ENCODE results near the gene XAGE5.
"Not testable (repeated sequence)": the region's sequence is repeated elsewhere in the genome, so short reads cannot be mapped to it uniquely, and the experiment has no call there.

The XAGE5 gene, protein sequence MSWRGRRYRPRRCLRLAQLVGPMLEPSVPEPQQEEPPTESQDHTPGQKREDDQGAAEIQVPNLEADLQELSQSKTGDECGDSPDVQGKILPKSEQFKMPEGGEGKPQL

DNA sequence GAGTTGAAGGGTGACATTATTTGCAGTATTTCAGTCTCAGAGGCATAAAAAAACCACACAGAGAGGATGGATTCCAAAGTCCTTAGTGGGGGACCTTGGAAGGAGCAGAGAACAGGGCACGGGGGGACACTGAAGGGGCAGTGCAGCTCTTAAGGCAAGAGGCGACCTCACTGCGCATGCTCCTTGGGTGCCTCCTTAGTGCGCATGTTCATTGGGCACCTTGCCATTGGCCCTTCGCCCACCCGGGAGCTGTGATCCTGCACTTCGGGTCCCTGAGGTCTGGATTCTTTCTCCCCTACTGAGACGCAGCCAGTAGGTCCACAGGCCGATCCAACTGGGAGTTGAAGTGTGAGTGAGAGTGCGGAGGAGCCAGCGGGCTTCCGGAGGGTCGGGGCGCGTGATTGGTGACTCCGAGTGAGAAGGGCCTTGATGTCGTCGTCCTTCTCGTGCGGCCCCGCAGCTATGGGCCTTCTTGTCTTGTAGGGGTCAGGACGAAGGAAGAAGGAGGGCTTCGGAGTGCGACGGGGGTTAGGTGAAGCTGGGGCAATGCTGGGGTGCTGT is at the start of gene XAGE5:
Gene XAGE5, plus strand, starts transcription at position 223 of the 561 bp plus-strand sequence. CDS start 1,280 bp downstream, outside the sequence.
- DNase-seq (ENCODE audit: low read depth in 3 of 3) = no peak

DNA sequence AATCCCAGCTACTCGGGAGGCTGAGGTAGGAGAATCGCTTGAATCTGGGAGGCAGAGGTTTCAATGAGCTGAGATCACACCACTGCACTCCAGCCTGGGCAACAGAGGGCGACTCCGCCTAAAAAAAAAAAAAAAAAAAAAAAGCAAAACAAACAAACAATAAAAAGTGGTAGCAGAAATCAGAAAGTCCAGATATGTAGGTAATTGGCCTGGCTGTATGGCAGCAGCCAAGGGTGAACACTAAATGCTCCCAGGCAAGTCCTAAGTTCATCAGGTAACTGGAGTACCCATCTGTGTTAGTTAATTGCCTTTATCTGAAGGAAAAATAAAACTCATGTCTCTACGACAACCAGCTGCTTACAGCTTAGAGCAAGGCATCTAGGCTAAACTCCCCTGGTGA is 45.1 kb upstream of the XAGE5 start:
- DNase-seq (ENCODE audit: low read depth in 3 of 3) = not testable (repeated sequence)

DNA sequence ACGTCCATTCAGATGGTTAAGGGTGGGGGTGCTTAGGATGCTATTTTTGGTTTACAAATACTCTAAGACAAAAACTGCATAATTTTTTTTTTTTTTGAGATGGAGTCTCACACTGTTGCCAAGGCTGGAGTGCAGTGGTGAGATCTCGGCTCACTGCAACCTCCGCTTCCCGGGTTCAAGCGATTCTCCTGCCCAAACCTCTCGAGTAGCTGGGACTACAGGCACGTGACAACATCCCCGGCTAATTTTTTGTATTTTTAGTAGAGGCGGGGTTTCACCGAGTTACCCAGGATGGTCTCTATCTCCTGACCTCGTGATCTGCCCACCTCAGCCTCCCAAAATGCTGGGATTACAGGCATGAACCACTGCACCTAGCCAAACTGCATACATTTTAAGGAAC is 37.6 kb upstream of the XAGE5 start:
- not testable (repeated sequence) for DNase-seq (ENCODE audit: low read depth in 3 of 3)

DNA sequence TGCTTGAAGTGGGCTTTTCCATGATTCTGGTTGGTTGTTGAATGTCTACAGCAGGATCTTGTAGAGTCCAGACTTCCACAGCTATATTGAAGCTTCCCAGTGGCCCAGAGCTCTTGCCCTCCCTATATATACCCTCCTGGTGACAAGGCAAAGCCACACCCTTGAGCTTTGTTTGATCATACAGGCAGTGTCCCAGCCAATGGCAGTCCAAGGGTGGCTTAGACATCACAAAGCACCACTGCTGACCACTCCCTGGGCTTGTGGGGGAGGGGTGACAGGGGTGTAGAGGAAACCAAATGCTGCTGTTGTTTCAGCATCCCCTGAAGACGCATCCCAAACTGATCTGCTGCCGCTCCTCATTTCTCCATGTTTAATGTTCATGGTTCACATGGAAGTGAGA is 13.8 kb upstream of the XAGE5 start, which contains the start of gene SPANXN5:
Gene SPANXN5, minus strand, starts transcription at position 101 of the 400 bp plus-strand sequence. Its CDS starts 79 bp downstream, at position 22.
- not testable (repeated sequence) for DNase-seq (ENCODE audit: low read depth in 3 of 3)

DNA sequence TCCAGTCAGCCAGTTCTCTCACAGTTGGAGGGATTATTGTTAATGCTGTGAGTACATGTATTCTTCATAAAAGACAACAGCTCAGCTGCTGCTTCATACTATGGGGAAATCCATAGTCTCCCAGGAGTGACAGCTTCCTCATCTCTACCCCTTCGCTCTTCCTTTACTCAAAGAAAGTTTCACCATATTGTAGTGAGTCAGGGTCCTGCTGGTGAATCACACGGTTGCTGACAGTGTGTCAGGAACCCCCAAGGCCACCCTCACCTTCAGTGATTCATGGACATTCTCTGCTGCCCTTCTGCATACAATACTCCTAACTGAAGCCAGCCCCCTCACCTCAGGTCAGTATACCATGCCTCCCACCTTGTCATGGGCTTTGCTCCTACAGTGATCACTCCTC is 6.2 kb upstream of the XAGE5 start:
- not testable (repeated sequence) for DNase-seq (ENCODE audit: low read depth in 3 of 3)

DNA sequence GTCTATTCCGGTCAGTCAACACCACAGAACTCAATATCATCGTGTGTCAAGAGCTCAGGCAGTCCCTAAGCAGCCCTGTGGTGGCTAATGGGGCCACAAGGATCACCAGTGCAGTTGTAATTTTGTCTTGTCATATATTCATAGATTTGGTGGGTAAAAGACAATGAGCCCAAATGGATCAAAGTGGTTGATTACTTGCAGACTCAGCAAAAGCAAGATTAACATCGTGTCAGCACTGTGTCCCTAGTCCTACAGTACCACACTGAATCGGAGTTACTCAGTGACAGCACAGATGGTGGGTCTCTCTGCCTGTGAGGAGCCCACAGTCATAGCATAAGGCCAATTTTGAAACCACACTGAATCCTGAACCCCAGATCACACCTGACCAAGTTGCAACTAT is 8.7 kb downstream of the XAGE5 start:
- DNase-seq (ENCODE audit: low read depth in 3 of 3) = no peak

DNA sequence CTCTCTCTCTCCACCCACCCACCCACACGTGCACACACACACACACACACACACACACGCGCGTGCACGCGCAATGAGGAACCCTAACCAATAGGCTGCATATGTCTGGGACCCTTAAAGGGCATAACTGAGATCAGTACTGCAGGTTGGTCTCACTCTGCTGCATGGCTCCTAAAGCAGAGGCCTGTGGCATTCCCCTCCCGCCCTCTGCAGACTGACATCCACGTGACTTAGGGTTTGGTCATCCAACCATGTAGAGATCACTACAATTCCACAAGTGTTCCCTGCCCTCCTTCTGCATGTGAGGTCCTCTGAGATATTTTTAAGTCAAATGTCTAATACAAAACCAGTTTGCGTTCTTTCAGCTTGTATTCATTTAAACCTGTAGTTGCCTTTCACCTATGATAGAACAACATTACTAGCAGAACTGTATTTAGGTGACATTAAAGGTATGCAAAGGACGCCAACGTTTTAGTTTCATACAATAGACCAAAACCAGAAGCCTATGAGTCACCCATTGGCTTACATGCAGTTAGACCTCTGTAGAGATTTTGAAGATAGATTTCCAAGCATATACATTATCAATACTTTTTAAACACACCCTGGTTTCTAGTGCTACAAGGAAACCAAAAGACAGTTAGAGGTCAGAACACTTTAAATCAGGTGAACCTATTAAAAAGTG is 10.1 kb downstream of the XAGE5 start:
- no peak for DNase-seq (ENCODE audit: low read depth in 3 of 3)

DNA sequence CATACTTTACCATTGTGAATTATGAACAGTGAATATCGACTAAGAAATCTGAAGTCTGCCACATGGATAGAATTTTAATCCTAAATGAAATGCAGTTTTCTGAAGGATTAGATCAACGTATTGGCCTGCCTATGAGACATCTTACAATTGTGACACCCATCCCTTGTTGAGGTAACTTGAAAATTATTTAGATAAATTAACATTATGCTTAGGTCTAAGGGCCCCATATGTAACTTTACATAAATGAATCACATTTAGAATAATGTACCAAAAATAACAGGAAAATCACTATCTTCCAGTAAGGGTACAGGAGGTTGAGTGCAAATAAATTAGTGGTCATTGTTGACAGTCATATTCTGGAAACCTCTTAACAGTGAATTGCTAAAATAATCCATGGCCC is 13.5 kb downstream of the XAGE5 start:
- DNase-seq (ENCODE audit: low read depth in 3 of 3) = no peak

DNA sequence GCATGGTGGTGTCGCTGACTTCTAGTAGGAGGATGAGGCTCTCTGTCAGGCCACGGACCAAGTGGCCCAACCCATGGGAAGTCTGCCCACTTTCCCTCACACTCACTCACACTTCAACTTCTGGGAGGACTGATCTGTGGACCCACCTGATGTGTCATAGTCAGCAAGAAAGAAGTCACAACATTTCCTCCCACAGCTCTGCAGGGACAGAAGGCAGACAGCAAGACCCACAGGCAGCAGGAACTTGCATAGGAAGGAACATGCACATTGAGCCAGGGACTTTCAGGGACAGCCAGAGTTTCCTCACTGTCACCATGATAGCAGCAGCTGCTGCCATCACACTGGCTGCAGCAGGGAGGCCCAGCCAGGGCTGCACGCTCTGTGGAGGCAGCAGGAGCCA is 19.5 kb downstream of the XAGE5 start:
- DNase-seq (ENCODE audit: low read depth in 3 of 3) = no peak

DNA sequence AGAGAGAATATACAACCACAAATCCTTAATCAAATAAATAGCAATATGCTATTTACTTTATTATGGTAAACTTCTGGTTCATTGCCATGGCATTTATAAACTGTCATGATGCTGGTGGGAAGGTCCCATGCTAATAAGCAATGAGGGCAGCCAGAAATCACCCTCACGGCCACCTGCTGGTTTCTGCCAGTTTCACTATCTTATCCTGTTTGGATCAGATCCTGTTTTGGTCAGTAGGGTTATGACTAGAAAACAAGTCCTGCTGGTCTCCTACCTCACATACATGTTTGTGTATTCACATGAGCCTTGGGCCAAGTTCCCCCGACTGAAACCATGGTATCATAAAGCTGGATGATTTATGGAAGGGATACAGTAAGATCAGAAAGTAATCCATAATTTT is 28.1 kb downstream of the XAGE5 start:
- no peak for DNase-seq (ENCODE audit: low read depth in 3 of 3)

DNA sequence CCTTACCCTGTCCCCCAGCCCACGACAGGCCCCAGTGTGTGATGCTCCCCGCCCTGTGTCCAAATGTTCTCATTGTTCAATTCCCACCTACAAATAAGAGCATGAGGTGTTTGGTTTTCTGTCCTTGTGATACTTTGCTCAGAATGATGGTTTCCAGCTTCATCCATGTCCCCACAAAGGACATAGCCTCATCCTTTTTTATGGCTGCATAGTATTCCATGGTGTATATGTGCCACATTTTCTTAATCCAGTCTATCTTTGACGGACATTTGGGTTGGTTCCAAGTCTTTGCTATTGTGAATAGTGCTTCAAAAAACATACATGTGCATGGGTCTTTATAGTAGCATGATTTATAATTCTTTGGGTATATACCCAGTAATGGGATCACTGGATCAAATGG is 32.5 kb downstream of the XAGE5 start:
- DNase-seq (ENCODE audit: low read depth in 3 of 3) = not testable (repeated sequence)

DNA sequence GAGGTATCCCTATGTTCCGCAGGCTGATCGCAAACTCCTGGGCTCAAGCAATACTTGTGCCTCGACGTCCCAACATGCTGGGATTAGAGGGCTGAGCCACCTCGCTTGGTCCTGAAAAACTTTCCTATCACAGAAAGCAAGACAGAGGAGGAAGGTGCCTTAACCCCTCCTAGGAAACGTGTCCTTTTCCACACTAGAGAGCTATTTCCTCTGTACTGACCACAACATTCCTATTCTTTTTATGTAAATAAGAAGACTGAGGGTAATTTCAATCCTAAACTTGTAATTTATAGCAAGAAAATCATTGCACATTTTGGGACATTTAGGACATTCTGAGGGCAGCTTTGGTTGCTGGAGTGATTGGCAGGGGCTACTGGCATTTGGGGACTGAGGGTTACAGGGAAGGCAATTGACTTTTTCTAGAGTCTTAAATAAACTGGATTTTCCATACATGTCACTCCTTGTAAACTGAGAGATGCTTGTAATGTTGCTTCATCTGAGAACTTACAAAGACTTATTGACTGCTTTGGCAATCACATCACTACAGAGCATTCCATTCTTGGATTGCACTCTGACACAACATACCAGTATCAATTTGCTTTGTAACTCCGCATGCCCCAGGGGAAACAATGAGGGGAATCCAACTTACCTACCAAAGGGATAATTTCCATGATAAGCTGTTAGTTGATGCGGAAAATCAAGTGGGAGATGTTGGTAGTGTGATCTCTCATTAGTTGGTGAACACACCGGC is 41.2 kb downstream of the XAGE5 start:
- DNase-seq (ENCODE audit: low read depth in 3 of 3) = no peak

DNA sequence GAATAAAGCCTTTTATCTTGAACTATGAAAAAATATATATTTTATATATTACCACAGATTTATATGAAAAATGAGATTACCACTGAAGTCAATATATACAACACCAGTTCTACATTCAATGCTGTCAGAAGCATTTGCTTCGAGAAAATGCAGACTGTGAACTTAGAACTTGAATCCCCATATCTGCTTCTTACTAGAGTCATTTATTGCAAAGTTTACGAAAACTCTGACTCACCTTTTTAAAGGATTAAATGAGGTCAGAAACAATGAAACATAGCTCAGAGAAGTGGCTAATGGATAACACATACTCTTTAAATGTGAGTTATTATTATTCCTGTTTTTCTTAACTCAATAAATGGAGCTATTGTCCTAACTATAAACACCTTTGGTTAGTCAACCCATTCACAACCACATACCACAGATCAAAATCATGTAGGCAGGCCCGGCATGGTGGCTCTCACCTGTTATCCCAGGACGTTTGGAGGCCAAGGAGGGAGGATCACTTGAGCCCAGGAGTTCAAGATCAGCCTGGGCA is 46.0 kb downstream of the XAGE5 start:
- not testable (repeated sequence) for DNase-seq (ENCODE audit: low read depth in 3 of 3)

DNA sequence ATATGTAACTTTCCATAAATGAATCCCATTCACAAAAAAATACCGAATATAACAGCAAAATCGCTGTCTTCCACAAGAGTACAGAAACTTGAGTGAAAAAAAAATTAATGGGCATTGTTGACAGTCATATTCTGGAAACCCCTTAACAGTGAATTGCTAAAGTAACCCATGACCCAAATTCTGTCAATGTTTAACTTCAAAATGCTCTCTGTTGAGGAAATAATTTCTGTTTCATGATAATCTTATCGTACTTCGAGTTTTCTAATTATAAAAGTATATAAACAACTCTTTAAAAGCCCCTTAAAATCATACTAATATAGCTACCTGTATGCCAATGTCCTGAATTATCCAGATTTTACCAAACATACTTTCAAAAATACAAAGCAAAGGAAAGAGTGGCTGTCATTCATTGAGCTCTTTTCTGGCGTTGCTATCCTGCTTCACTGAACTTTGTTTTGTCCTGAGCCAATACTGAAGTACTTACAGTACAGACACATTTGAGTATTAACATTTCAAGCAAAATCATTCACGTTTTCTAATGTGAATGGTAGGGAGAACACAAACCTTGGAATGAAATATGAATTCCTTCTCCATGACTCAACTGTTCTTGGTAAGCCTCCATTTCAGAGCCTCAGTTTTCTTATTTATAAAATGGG is 54.4 kb downstream of the XAGE5 start:
- no peak for DNase-seq (ENCODE audit: low read depth in 3 of 3)
